Ishikawa (cell line): ENCODE data around the gene OLIG1.

ENCODE experiments used
- CEBPB ChIP-seq: IDR thresholded peaks from 2 replicates; pipeline ENCODE4 v1.6.1; 2012
- EGR1 ChIP-seq: IDR thresholded peaks from 2 replicates; pipeline ENCODE4 v1.6.1; 2012
- EP300 ChIP-seq: IDR thresholded peaks from 2 replicates; pipeline ENCODE4 v1.6.1; 2012; ENCODE audit warnings: borderline replicate concordance
- FOXM1 ChIP-seq: IDR thresholded peaks from 2 replicates; pipeline ENCODE4 v1.6.1; 2012; ENCODE audit warnings: low read depth, borderline replicate concordance
- RAD21 ChIP-seq: IDR thresholded peaks from 2 replicates; pipeline ENCODE4 v1.6.1; 2012; ENCODE audit warnings: low read depth
- TAF1 ChIP-seq: IDR thresholded peaks from 2 replicates; pipeline ENCODE4 v1.6.1; 2012; ENCODE audit warnings: low read depth, mild to moderate bottlenecking
- USF1 ChIP-seq: IDR thresholded peaks from 2 replicates; pipeline ENCODE4 v1.6.1; 2012
- YY1 ChIP-seq: IDR thresholded peaks from 2 replicates; pipeline ENCODE4 v1.6.1; 2012; ENCODE audit warnings: low read depth
- TF ChIP-seq, protein P1 (sequence below): IDR thresholded peaks from 2 replicates; pipeline ENCODE4 v1.6.1; 2012

DNA sequence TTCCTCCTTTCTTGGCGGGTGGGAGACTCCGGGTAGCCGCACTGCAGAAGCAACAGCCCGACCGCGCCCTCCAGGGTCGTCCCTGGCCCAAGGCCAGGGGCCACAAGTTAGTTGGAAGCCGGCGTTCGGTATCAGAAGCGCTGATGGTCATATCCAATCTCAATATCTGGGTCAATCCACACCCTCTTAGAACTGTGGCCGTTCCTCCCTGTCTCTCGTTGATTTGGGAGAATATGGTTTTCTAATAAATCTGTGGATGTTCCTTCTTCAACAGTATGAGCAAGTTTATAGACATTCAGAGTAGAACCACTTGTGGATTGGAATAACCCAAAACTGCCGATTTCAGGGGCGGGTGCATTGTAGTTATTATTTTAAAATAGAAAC is 41.7 kb upstream of the OLIG1 start:
- TF ChIP-seq YY1 = no peak
- TF ChIP-seq RAD21 = no peak
- TF ChIP-seq, protein P1, sequence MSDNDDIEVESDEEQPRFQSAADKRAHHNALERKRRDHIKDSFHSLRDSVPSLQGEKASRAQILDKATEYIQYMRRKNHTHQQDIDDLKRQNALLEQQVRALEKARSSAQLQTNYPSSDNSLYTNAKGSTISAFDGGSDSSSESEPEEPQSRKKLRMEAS = no peak
- no peak for TF ChIP-seq TAF1
- TF ChIP-seq FOXM1 = no peak
- no peak for TF ChIP-seq USF1
- no peak for TF ChIP-seq EGR1
- TF ChIP-seq CEBPB = no peak
- no peak for TF ChIP-seq EP300
